Kidney epithelial cell (primary cell): ENCODE measurements around the gene SSBP2. TPM values are rescaled to one million over a fixed set of nuclear protein-coding genes. Genes with fewer than 3 reads are reported as not detected.

Source experiments
- DNase-seq: peaks from one replicate; pipeline ENCODE4 v3.0.0-alpha.2; 2010; ENCODE audit warnings: low read depth
- H3K27me3 ChIP-seq: 2 replicates; pipeline ENCODE4 v1.6.0; 2011; ENCODE audit warnings: low read length; ENCODE audit not compliant: control insufficient read depth, insufficient read depth
- H3K36me3 ChIP-seq: 2 replicates; pipeline ENCODE4 v1.5.1; 2011; ENCODE audit warnings: low read length; ENCODE audit not compliant: control insufficient read depth, insufficient read depth
- H3K4me3 ChIP-seq: 2 replicates; pipeline ENCODE4 v1.5.1; 2011; ENCODE audit warnings: low read depth, mild to moderate bottlenecking, control low read depth, low read length
- total RNA-seq: library from RNA; depleted of rRNA; stranded (reverse); fragments of >200 nt; gene quantifications from 2 replicates; pipeline ENCODE4 v1.2.3, GENCODE V29; 2015
- TF ChIP-seq, protein P1 (sequence below): IDR thresholded peaks from 2 replicates; pipeline ENCODE4 v1.5.1; 2011; ENCODE audit warnings: mild to moderate bottlenecking, moderate library complexity, low read length, control low read depth, inconsistent platforms; ENCODE audit not compliant: insufficient read depth, poor library complexity, severe bottlenecking

SSBP2 gene
- total RNA-seq, 1 donor from 2014 or later: 5.3 TPM

DNA sequence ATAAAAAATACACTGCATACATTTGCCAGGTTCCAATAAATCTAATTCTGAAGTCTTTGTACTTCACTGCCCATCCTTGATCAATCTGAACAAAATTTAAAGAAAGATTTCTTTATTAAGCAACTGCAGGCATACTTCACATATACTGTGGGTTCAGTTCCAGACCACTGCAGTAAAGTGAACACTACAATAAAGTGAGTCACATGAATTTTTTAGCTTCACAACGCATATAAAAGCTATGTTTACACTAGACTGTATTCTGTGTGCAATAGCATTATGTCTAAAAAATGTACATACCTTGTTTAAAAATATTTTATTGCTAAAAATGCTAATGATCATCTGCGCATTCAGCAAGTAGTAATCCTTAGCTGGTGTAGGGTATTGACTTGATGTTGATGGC lies 52.1 kb downstream of the SSBP2 start:
- Histone ChIP-seq H3K4me3 (no peak overlapping the region), H3K27me3 (no peaks in the 10 kb centered on the region), H3K36me3 (no peaks in the 10 kb centered on the region)
- no peak for DNase-seq
- TF ChIP-seq, protein P1, sequence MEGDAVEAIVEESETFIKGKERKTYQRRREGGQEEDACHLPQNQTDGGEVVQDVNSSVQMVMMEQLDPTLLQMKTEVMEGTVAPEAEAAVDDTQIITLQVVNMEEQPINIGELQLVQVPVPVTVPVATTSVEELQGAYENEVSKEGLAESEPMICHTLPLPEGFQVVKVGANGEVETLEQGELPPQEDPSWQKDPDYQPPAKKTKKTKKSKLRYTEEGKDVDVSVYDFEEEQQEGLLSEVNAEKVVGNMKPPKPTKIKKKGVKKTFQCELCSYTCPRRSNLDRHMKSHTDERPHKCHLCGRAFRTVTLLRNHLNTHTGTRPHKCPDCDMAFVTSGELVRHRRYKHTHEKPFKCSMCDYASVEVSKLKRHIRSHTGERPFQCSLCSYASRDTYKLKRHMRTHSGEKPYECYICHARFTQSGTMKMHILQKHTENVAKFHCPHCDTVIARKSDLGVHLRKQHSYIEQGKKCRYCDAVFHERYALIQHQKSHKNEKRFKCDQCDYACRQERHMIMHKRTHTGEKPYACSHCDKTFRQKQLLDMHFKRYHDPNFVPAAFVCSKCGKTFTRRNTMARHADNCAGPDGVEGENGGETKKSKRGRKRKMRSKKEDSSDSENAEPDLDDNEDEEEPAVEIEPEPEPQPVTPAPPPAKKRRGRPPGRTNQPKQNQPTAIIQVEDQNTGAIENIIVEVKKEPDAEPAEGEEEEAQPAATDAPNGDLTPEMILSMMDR: no peak

DNA sequence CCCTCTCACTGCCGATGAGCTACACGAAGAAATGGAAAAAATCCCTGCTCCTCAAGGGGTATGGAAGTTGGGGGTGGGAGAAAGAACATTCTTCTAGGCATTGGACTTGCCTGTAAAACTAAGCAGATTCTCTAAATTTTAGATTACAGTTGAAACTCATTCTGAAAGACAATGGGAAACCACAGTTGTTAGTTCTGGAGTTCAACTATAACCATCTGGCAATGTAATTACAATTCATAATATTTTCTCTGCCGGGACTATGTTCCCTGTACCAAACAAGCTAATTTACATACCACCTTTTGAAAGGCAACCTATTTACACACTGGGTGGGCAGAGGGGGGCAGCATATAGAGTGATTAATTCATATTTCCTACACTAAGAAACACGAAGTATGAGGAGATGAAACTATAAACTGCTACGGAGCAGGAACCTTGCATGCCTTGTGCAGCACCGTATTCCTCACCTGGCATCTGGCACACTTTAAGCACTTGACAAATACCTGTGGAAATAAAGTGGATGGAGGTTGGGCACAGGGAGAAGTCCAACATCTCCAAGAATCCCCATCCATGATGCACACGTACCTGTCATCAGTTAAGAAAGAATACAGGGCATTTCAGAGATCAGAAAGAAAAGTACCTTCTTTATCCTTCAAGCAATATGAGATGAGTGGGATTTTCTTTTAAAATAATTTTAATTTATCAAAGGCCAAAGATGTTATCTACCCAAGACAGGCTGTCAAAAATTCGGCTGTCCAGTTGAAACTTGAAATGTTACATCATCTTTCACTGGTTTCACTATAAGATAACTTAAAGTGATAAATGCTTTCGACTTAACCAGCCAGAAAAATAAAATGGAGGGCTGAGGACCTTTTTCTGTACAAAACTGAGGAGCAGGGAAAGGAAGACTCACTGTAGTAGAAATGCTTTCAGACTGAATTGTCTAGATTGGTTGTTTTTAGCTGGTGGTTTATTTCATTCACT lies 54.2 kb downstream of the SSBP2 start:
- no peak overlapping the region for H3K4me3 ChIP-seq
- DNase-seq: no peak

DNA sequence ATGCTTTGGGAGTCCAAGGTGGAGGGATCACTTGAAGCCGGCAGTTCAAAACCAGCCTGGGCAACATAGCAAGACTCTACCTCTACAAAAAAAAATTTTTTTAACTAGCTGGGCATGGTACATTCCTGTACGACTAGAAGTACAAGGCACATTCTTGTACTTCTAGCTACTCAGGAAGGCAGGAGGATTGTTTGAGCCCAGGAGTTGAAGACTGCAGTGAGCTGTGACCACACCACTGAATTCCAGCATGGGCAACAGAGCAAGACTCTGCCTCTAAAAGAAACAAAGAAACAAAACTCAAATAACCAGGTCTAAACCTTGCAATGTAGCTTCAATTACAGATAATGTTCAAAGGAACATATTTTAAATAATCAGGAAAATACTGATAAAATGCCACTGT lies 56.2 kb downstream of the SSBP2 start:
- TF ChIP-seq, protein P1: no peak
- no peaks in the 10 kb centered on the region for H3K27me3 ChIP-seq
- peak; percentile 59 for DNase-seq
- no peaks in the 10 kb centered on the region for H3K36me3 ChIP-seq
- no peak overlapping the region for H3K4me3 ChIP-seq

More for the DNA sequence above, 54.2 kb downstream of the SSBP2 start:
- Histone ChIP-seq H3K36me3 (no peaks in the 10 kb centered on the region), H3K27me3 (no peaks in the 10 kb centered on the region)
- TF ChIP-seq, protein P1: no peak

DNA sequence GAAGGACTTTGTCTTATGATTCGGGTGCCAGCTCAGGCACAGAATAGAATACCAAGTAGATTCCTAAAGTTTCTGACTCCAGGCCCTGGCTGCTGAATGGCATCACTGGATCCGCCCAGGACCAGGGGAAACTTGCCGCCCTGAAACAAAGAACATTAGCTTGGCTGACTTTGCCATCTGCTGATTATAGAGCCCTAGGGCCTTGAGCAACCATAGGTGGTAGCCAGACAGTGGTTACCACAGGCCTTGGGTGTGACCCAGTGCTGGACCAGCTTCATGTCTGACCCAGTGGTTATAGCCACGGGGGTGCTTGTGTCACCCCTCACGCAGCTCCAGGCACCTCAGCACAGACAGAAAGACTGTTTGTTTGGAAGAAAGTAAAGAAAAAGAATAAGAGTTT lies 62.7 kb downstream of the SSBP2 start:
- Histone ChIP-seq H3K27me3 (no peaks in the 10 kb centered on the region), H3K36me3 (no peaks in the 10 kb centered on the region), H3K4me3 (no peak overlapping the region)
- TF ChIP-seq, protein P1: no peak
- no peak for DNase-seq

DNA sequence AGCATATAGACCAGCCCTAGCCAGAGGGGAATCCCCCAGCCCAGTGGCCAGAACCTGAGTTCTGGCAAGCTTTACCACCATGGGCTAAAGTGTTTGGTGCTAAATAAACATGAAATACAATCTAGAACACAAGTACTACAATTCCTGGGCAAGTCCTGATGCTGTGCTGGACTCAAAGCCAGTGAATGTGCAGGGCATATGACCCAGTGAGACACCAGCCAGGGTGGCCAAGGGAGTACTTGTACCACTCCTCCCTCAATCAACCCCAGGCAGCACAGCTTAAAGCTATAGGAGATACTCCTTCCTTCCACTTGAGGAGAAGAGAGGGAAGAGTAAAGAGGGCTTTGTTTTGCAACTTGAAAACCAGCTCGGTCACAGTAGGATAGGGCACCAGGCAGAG lies 63.6 kb downstream of the SSBP2 start:
- TF ChIP-seq, protein P1: no peak
- H3K36me3 ChIP-seq: no peaks in the 10 kb centered on the region
- no peak for DNase-seq
- H3K4me3 ChIP-seq: no peak overlapping the region
- H3K27me3 ChIP-seq: no peaks in the 10 kb centered on the region
